Lung (tissue), 12 donors: ENCODE measurements around the gene P2RX4. TPM values are rescaled to one million over a fixed set of nuclear protein-coding genes. Genes with fewer than 3 reads are reported as not detected.

ENCODE experiments used
- ATAC-seq: fragments of 200-7000 bp; cut with Tn5 transposase; one replicate; pipeline ENCODE4 v1.9.1; 2020; ENCODE audit warnings: moderate number of reproducible peaks; ENCODE audit not compliant: insufficient read depth, low FRiP score
- DNase-seq, 3 donors: peaks; one replicate each; pipeline ENCODE4 v3.0.0-alpha.2; 2013 to 2017
- H3K27ac ChIP-seq, 2 donors: one replicate each; pipeline ENCODE4 v1.5.1; 2013; ENCODE audit warnings: mild to moderate bottlenecking in 2 of 2, moderate library complexity in 2 of 2, control low read depth in 1 of 2, inconsistent platforms in 1 of 2, low read depth in 1 of 2, low read length in 1 of 2
- H3K27me3 ChIP-seq, 3 donors: one replicate each; pipeline ENCODE4 v1.5.1; 2013; ENCODE audit warnings: low read length in 2 of 3; ENCODE audit not compliant: control insufficient read depth in 3 of 3, insufficient read depth in 3 of 3
- H3K36me3 ChIP-seq, 4 donors: one replicate each; pipeline ENCODE4 v1.5.1; 2013; ENCODE audit warnings: low read length in 4 of 4, mild to moderate bottlenecking in 1 of 4, moderate library complexity in 1 of 4; ENCODE audit not compliant: control insufficient read depth in 4 of 4, insufficient read depth in 4 of 4
- H3K4me1 ChIP-seq, 5 donors: one replicate each; pipeline ENCODE4 v1.5.1; 2013; ENCODE audit warnings: low read length in 5 of 5, mild to moderate bottlenecking in 2 of 5, moderate library complexity in 1 of 5; ENCODE audit not compliant: control insufficient read depth in 5 of 5, insufficient read depth in 5 of 5
- H3K4me3 ChIP-seq: one replicate; pipeline ENCODE4 v1.5.1; 2013; ENCODE audit warnings: mild to moderate bottlenecking, control low read depth, moderate library complexity
- H3K9ac ChIP-seq, 2 donors: one replicate each; pipeline ENCODE4 v1.5.1; 2013; ENCODE audit warnings: low read length in 2 of 2, control low read depth in 1 of 2; ENCODE audit not compliant: insufficient read depth in 1 of 2
- H3K9me3 ChIP-seq, 4 donors: one replicate each; pipeline ENCODE4 v1.5.1; 2013; ENCODE audit warnings: low read length in 3 of 4, mild to moderate bottlenecking in 1 of 4, moderate library complexity in 1 of 4; ENCODE audit not compliant: control insufficient read depth in 4 of 4, insufficient read depth in 3 of 4
- CTCF ChIP-seq: IDR thresholded peaks from 2 replicates; pipeline ENCODE4 v1.5.1; 2012; ENCODE audit warnings: mild to moderate bottlenecking; ENCODE audit errors: control extremely low read depth, extremely low read depth
- WGBS, 2 donors: extraction: QIAGEN DNeasy Blood & Tissue Kit; methylation state at CpG; one replicate each; pipeline ENCODE4 v1.1.7; 2013; 5-methylcytosine and 5-hydroxymethylcytosine counted together
- polyA plus RNA-seq, 2 donors: library from polyadenylated mRNA; stranded (reverse); fragments of 200-250 nt; gene quantifications; one replicate each; pipeline ENCODE4 v1.2.1, GENCODE V29; 2013
- total RNA-seq, 2 donors: library from RNA; depleted of rRNA in 1 of 2; stranded (reverse); fragments of >200 nt in 1 of 2; gene quantifications; one replicate each; pipeline ENCODE4 v1.2.1, GENCODE V29; 2014 to 2021
- donor health status: control.
- donor health status: control.
- donor health status: Bipolar disorder and iron deficiency.
- donor health status: healthy.
- donor health status: DM: yes; HTN: yes; CAD: no.

Gene P2RX4
- total and polyA plus RNA-seq, 4 donors, result 29.5 to 60.4 (median 46.4) TPM

DNA sequence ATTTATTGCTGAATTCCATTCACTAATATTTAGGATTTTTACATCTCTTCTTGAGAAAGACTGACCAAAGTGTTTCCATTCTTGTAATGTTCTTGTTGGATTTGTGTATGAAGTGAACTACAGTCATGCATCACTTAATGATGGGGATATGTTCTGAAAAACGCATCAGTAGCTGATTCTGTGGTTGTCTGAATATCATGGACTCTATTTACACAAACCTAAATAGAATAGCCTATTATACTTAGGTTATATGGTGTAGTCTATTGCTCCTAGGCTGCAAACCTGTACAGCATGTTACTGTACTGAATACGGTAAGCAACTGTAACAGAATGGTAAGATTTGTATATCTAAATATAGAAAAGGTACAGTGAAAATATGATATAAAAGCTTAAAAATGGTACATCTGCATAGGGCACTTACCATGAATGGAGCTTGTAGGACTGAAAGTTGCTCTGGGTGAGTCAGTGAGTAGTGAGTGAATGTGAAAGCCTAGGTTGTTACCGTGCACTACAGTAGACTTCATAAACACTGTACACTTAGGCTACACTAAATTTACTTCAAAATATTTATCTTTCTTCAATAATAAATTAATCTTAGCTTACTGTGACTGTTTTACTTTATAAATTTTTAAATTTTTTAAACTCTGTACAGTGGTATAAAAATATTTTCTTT lies 27.6 kb upstream of the P2RX4 start:
- Histone ChIP-seq H3K4me3 (no peak overlapping the region), H3K9me3 (peaks cover 0 to 3% (median 0%) of the 10 kb centered on the region in 4 donors), H3K27me3 (no peaks in the 10 kb centered on the region), H3K36me3 (peaks cover 0 to 12% (median 0%) of the 10 kb centered on the region in 4 donors), H3K27ac (no peak overlapping the region), H3K9ac (no peak overlapping the region), H3K4me1 (no peaks in the 10 kb centered on the region)
- TF ChIP-seq CTCF, result no peak
- 92 to 97% methylated on average over 3 of the region's 3 CpGs for WGBS, 2 donors
- ATAC-seq (no peak), DNase-seq (no peak)

GRCh38 chr12:121184425-121184824 lies 25.5 kb upstream of the P2RX4 start:
- WGBS, 2 donors, result 89 to 95% methylated on average over 15 of the region's 15 CpGs
- Histone ChIP-seq H3K27me3 (no peaks in the 10 kb centered on the region), H3K9ac (no peak overlapping the region), H3K4me1 (no peaks in the 10 kb centered on the region), H3K9me3 (peaks cover 0 to 3% (median 0%) of the 10 kb centered on the region in 4 donors), H3K4me3 (no peak overlapping the region), H3K36me3 (peaks cover 0 to 12% (median 0%) of the 10 kb centered on the region in 4 donors), H3K27ac (no peak overlapping the region)
- DNase-seq, result no peak
- no peak for ATAC-seq
- TF ChIP-seq CTCF, result no peak

DNA sequence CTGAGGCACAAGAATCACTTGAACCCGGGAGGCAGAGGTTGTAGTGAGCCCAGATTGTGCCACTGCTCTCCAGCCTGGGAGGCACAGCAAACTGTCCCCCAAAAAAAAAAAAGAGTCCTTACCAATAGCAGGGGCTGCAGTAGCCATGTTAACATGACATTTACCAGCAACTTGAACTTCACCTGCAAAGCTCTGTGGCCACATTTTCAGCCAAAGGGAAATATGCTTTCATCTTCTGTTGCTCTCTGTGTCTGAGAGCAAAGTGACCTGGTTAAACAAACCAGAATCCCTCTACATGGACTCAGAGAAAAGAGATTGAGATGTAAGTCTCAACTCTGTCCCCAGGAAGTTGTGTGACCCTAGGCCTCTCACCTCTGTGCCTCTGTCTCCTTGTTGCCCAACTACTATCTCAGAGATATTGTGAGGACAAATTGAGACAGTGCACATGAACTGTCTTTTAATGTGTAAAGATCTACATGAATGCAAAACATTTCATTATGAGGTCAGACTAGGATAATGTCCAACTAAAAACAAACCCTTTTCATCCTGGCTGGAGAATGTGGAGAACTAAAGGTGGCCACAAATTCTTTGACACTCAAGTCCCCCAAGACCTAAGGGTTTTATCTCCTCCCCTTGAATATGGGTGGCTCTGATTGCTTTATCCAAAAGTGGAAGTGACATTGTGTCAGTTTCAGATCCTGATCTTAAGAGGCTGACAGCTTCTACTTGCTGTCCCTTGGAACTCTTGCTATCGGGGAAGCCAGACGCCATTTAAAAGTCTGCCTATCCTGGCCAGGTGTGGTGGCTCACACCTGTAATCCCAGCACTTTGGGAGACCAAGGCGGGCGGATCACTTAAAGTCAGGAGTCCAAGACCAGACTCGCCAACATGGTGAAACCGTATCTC lies 24.7 kb upstream of the P2RX4 start:
- H3K27me3 ChIP-seq, result no peaks in the 10 kb centered on the region
- no peak for DNase-seq
- no peak overlapping the region for H3K9ac ChIP-seq
- no peak overlapping the region for H3K27ac ChIP-seq
- peaks cover 0 to 3% (median 0%) of the 10 kb centered on the region in 4 donors for H3K9me3 ChIP-seq
- TF ChIP-seq CTCF, result no peak
- no peak for ATAC-seq
- 88 to 92% methylated on average over 7 of the region's 7 CpGs for WGBS, 2 donors
- H3K36me3 ChIP-seq, result peaks cover 0 to 12% (median 0%) of the 10 kb centered on the region in 4 donors
- no peaks in the 10 kb centered on the region for H3K4me1 ChIP-seq
- no peak overlapping the region for H3K4me3 ChIP-seq
